NCI-H187 treated with DMSO at 0.1 percent for 48 hours (cell line): Measurements from ENCODE around the gene SH3PXD2A.

Source experiments
- DNase-seq: peaks from one replicate; lab custom pipeline; 2025; lab: John Stamatoyannopoulos, UW

Gene SH3PXD2A

GRCh38 chr10:103545366-103545765 lies 310.0 kb downstream of the SH3PXD2A start:
- no peak for DNase-seq

- DNase-seq = no peak
Observed at GRCh38 chr10:103544657-103545310, 310.6 kb downstream of the SH3PXD2A start.
